H9 (cell line): ENCODE results near the gene DNASE1L1. TPM values are rescaled to one million over a fixed set of nuclear protein-coding genes. Genes with fewer than 3 reads are reported as not detected.

Experiments
- DNase-seq: peaks from one replicate; pipeline ENCODE4 v3.0.0-alpha.2; 2017
- H2AFZ ChIP-seq: one replicate; pipeline ENCODE4 v1.6.1; 2013; ENCODE audit warnings: mild to moderate bottlenecking, low read length, control low read depth, moderate library complexity
- H2AK5ac ChIP-seq: 2 replicates; pipeline ENCODE4 v1.6.1; 2013; ENCODE audit warnings: low read length, control low read depth, mixed read lengths; ENCODE audit not compliant: insufficient read length
- H2BK120ac ChIP-seq: one replicate; pipeline ENCODE4 v1.6.1; 2013; ENCODE audit warnings: low read depth, mild to moderate bottlenecking, low read length, control low read depth, inconsistent platforms; ENCODE audit not compliant: poor library complexity, severe bottlenecking
- H2BK12ac ChIP-seq: 2 replicates; pipeline ENCODE4 v1.6.1; 2013; ENCODE audit warnings: low read length, control low read depth, mixed read lengths, low read depth; ENCODE audit not compliant: insufficient read length
- H2BK15ac ChIP-seq: 2 replicates; pipeline ENCODE4 v1.6.1; 2013; ENCODE audit warnings: low read depth, low read length, control low read depth
- H2BK20ac ChIP-seq: one replicate; pipeline ENCODE4 v1.6.1; 2013; ENCODE audit warnings: low read depth, mild to moderate bottlenecking, low read length, control low read depth, inconsistent platforms; ENCODE audit not compliant: poor library complexity, severe bottlenecking
- H2BK5ac ChIP-seq: 2 replicates; pipeline ENCODE4 v1.6.1; 2013; ENCODE audit warnings: low read length, control low read depth, mixed read lengths; ENCODE audit not compliant: insufficient read length
- H3K14ac ChIP-seq: 2 replicates; pipeline ENCODE4 v1.6.1; 2013; ENCODE audit warnings: low read length, control low read depth; ENCODE audit not compliant: insufficient read depth
- H3K18ac ChIP-seq: 2 replicates; pipeline ENCODE4 v1.6.1; 2013; ENCODE audit warnings: low read depth, mild to moderate bottlenecking, mixed read lengths, low read length, control low read depth; ENCODE audit not compliant: insufficient read length
- H3K23ac ChIP-seq: 2 replicates; pipeline ENCODE4 v1.6.1; 2013; ENCODE audit warnings: low read length, control low read depth, mixed read lengths, low read depth; ENCODE audit not compliant: insufficient read length
- H3K23me2 ChIP-seq: 2 replicates; pipeline ENCODE4 v1.6.1; 2013; ENCODE audit warnings: low read depth, mild to moderate bottlenecking, mixed read lengths, low read length, control low read depth; ENCODE audit not compliant: insufficient read length, poor library complexity, severe bottlenecking
- H3K27ac ChIP-seq: 2 replicates; pipeline ENCODE4 v1.5.1; 2013; ENCODE audit warnings: low read length, control low read depth, mixed read lengths, low read depth; ENCODE audit not compliant: insufficient read length
- H3K27me3 ChIP-seq: 2 replicates; pipeline ENCODE4 v1.6.1; 2013; ENCODE audit warnings: low read length, control low read depth, inconsistent platforms; ENCODE audit not compliant: insufficient read depth
- H3K4ac ChIP-seq: 2 replicates; pipeline ENCODE4 v1.6.1; 2013; ENCODE audit warnings: low read depth, mild to moderate bottlenecking, control low read depth, inconsistent platforms, low read length, moderate library complexity
- H3K4me1 ChIP-seq: 2 replicates; pipeline ENCODE4 v1.6.1; 2013; ENCODE audit warnings: low read length, control low read depth, inconsistent platforms; ENCODE audit not compliant: insufficient read depth
- H3K4me2 ChIP-seq: 2 replicates; pipeline ENCODE4 v1.6.1; 2013; ENCODE audit warnings: low read length, control low read depth, mixed read lengths; ENCODE audit not compliant: insufficient read length, insufficient read depth
- H3K56ac ChIP-seq: 2 replicates; pipeline ENCODE4 v1.6.1; 2013; ENCODE audit warnings: low read depth, mild to moderate bottlenecking, mixed read lengths, low read length, control low read depth; ENCODE audit not compliant: insufficient read length
- H3K79me1 ChIP-seq: 2 replicates; pipeline ENCODE4 v1.6.1; 2013; ENCODE audit warnings: low read depth, mild to moderate bottlenecking, moderate library complexity, low read length, control low read depth, inconsistent platforms; ENCODE audit not compliant: insufficient read depth, poor library complexity, severe bottlenecking
- H3K79me2 ChIP-seq: 2 replicates; pipeline ENCODE4 v1.6.1; 2013; ENCODE audit warnings: low read length, control low read depth, inconsistent platforms; ENCODE audit not compliant: insufficient read depth
- H3K9ac ChIP-seq: 2 replicates; pipeline ENCODE4 v1.6.1; 2013; ENCODE audit warnings: low read length, control low read depth, mixed read lengths; ENCODE audit not compliant: insufficient read length; ENCODE audit errors: extremely low read depth
- H3K9me3 ChIP-seq: one replicate; pipeline ENCODE4 v1.6.1; 2013; ENCODE audit warnings: low read depth, low read length, inconsistent platforms; ENCODE audit not compliant: control insufficient read depth
- H3T11ph ChIP-seq: one replicate; pipeline ENCODE4 v1.6.1; 2013; ENCODE audit warnings: mild to moderate bottlenecking, low read length, control low read depth, inconsistent platforms
- H4K20me1 ChIP-seq: one replicate; pipeline ENCODE4 v1.6.1; 2013; ENCODE audit not compliant: control insufficient read depth, insufficient read length, insufficient read depth
- H4K5ac ChIP-seq: 2 replicates; pipeline ENCODE4 v1.6.1; 2013; ENCODE audit warnings: low read depth, mild to moderate bottlenecking, mixed read lengths, low read length, control low read depth; ENCODE audit not compliant: insufficient read length
- H4K8ac ChIP-seq: replicated peaks from 2 replicates; pipeline ENCODE4 v1.6.1; 2013; ENCODE audit warnings: low read length, control low read depth, mixed read lengths, low read depth; ENCODE audit not compliant: insufficient read length
- H4K91ac ChIP-seq: 2 replicates; pipeline ENCODE4 v1.6.1; 2013; ENCODE audit warnings: low read depth, mild to moderate bottlenecking, moderate library complexity, mixed read lengths, low read length, control low read depth; ENCODE audit not compliant: insufficient read length
- H3K27ac Mint-ChIP-seq, 3 experiments: 2 replicates in 2 of 3; 3 replicates in 1 of 3; pipeline ENCODE4 v1.8.0; 2020 to 2021; ENCODE audit warnings: mixed read lengths in 3 of 3, mild to moderate bottlenecking in 1 of 3, moderate library complexity in 1 of 3
- H3K27me3 Mint-ChIP-seq: 2 replicates; pipeline ENCODE4 v1.8.0; 2021; ENCODE audit warnings: low read depth, mild to moderate bottlenecking, moderate library complexity, mixed read lengths
- H3K36me3 Mint-ChIP-seq, 3 experiments: 2 replicates in 2 of 3; 3 replicates in 1 of 3; pipeline ENCODE4 v1.8.0; 2020 to 2021; ENCODE audit warnings: low read depth in 3 of 3, mixed read lengths in 3 of 3; ENCODE audit not compliant: insufficient read depth in 1 of 3
- H3K4me1 Mint-ChIP-seq, 2 experiments: 2 replicates each; pipeline ENCODE4 v1.8.0; 2020; ENCODE audit warnings: mixed read lengths in 2 of 2
- H3K4me3 Mint-ChIP-seq, 2 experiments: 2 replicates in 1 of 2; 3 replicates in 1 of 2; pipeline ENCODE4 v1.8.0; 2020 to 2021; ENCODE audit warnings: mild to moderate bottlenecking in 2 of 2, mixed read lengths in 2 of 2, moderate library complexity in 1 of 2
- H3K9me3 Mint-ChIP-seq, 2 experiments: 2 replicates in 1 of 2; 3 replicates in 1 of 2; pipeline ENCODE4 v1.8.0; 2020; ENCODE audit warnings: mild to moderate bottlenecking in 2 of 2, mixed read lengths in 2 of 2, moderate library complexity in 1 of 2
- CTCF ChIP-seq: fragments of 200-600 bp; sonication (generic); conservative IDR thresholded peaks from 3 replicates; pipeline ENCODE4 v1.8.0; 2021; ENCODE audit warnings: antibody characterized with exemption, mild to moderate bottlenecking
- WGBS: extraction: QIAGEN DNeasy Blood & Tissue Kit; methylation state at CpG from one replicate; pipeline ENCODE4 v1.1.7; 2013; ENCODE audit warnings: missing lambda C conversion rate, low lambda C conversion rate, mixed read lengths; ENCODE audit not compliant: insufficient read length; ENCODE audit errors: extremely low coverage; 5-methylcytosine and 5-hydroxymethylcytosine counted together
- total RNA-seq: library from RNA; stranded (reverse); gene quantifications from 2 replicates; pipeline ENCODE4 v1.2.1, GENCODE V29; 2021

The DNASE1L1 gene
- total RNA-seq, 1 experiment from 2014 or later, result 14.5 TPM

DNA sequence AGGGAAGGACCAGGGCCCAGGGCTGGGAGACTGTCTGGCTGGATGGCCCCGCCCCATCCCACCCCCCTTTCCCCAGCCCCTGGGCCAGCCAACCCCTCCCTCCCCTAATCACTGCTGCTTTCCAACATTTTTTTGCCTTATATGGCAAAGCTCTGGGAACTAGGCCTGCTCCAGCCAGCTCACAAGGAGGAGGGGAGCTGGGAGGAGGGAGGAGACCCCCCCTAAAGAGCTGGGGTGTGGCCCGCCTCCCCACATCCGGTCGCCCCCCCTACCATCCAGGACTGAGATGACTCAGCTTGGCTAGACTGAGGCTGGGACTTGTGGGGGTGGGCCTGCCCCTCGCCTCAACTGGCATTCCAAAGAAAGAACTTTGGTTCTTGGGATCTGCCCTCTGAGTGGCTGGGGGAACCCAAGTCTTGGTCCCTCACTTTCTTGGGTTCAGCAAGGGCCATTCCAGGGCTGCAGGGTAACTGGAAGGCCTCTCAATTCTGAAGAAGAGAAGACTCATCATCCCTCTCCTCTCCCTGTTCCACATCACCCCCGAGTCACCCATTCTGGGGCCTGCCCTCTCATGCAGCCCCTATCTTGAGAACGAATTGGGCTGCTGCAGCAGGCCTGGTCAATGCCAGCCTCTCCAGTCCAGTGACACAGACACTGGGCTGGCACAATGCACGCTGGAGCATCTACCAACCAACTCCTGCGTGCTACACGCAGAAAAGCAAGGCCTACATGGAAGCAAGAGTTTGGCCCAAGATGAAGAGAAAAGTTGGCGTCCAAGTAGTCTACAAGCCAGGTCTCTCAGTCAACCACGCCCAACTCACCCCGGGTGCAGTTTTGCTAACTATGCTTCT is 39.4 kb downstream of the DNASE1L1 start:
- Histone ChIP-seq H3K4me1 (no peaks in the 10 kb centered on the region), H4K91ac (peak overlapping the region; percentile 2), H2BK15ac (no peak overlapping the region), H3K14ac (peak overlapping the region; percentile 90), H4K8ac (no peak overlapping the region), H3K27ac (peak overlapping the region; percentile 5), H3K18ac (peak overlapping the region; percentile 86), H2BK20ac (no peak overlapping the region), H3K79me1 (no peaks in the 10 kb centered on the region), H2AFZ (no peak overlapping the region), H4K5ac (peak overlapping the region; percentile 3), H3K4me2 (peak overlapping the region; percentile 59), H3K56ac (no peak overlapping the region), H3K9ac (peak overlapping the region; percentile 95), H3K4ac (no peak overlapping the region), H3K79me2 (peaks cover 17% of the 10 kb centered on the region; the same call in 1 of the 2 replicates), H3K9me3 (no peaks in the 10 kb centered on the region), H2AK5ac (no peak overlapping the region), H3K27me3 (no peaks in the 10 kb centered on the region), H3K23me2 (peaks cover 5% of the 10 kb centered on the region), H2BK12ac (no peak overlapping the region), H3K23ac (no peak overlapping the region), H4K20me1 (no peaks in the 10 kb centered on the region), H2BK5ac (no peak overlapping the region), H3T11ph (no peak overlapping the region), H2BK120ac (no peak overlapping the region)
- H3K4me1 Mint-ChIP-seq, result peaks cover 2 to 15% of the 10 kb centered on the region in 2 experiments; a peak in 2 of 4 replicates
- DNase-seq, result peak; percentile 88
- WGBS, result no CpG with 5 or more reads among the region's 13 CpGs
- H3K4me3 Mint-ChIP-seq, result peak overlapping the region; percentile 84 to 93
- no peak for TF ChIP-seq CTCF
- H3K36me3 Mint-ChIP-seq, result peaks cover 31 to 44% (median 40%) of the 10 kb centered on the region in 3 experiments
- peaks cover 5% of the 10 kb centered on the region for H3K27me3 Mint-ChIP-seq
- peak overlapping the region; percentile 95 to 97 (median 96) for H3K27ac Mint-ChIP-seq
- peaks cover 42 to 53% of the 10 kb centered on the region in 2 experiments for H3K9me3 Mint-ChIP-seq
